ENCODE data around the gene FOXO3. TPM values are rescaled to one million over a fixed set of nuclear protein-coding genes. Genes with fewer than 3 reads are reported as not detected.

The FOXO3 gene
- total RNA-seq, 1 donor from 2014 or later: 13.7 TPM

GRCh38 chr6:108669673-108670072, 109.0 kb downstream of the FOXO3 start:
- no peak overlapping the region for H3K4me3 ChIP-seq
- Mint-ChIP-seq H3K36me3 (peaks cover 16% of the 10 kb centered on the region), H3K27me3 (ENCODE audit: insufficient read depth, low read depth) (peaks cover 6% of the 10 kb centered on the region), H3K4me3 (no peak overlapping the region), H3K4me1 (peaks cover 19% of the 10 kb centered on the region), H3K27ac (no peak overlapping the region), H3K9me3 (no peaks in the 10 kb centered on the region)
- H3K27me3 ChIP-seq: no peaks in the 10 kb centered on the region
- H3F3A ChIP-seq (ENCODE audit: low read depth): peaks cover 12% of the 10 kb centered on the region
- H3K4me2 ChIP-seq: no peak overlapping the region
- H3K27ac ChIP-seq: no peak overlapping the region
- no peak overlapping the region for H2AFZ ChIP-seq (replicated peaks)
- peaks cover 4% of the 10 kb centered on the region for H3K79me2 ChIP-seq (ENCODE audit: low read depth)
- no peaks in the 10 kb centered on the region for H3K9me3 ChIP-seq (ENCODE audit: low read depth)
- H3K4me1 ChIP-seq: peaks cover 20% of the 10 kb centered on the region
- no peaks in the 10 kb centered on the region for H3K36me3 ChIP-seq
- TF ChIP-seq, protein P1, sequence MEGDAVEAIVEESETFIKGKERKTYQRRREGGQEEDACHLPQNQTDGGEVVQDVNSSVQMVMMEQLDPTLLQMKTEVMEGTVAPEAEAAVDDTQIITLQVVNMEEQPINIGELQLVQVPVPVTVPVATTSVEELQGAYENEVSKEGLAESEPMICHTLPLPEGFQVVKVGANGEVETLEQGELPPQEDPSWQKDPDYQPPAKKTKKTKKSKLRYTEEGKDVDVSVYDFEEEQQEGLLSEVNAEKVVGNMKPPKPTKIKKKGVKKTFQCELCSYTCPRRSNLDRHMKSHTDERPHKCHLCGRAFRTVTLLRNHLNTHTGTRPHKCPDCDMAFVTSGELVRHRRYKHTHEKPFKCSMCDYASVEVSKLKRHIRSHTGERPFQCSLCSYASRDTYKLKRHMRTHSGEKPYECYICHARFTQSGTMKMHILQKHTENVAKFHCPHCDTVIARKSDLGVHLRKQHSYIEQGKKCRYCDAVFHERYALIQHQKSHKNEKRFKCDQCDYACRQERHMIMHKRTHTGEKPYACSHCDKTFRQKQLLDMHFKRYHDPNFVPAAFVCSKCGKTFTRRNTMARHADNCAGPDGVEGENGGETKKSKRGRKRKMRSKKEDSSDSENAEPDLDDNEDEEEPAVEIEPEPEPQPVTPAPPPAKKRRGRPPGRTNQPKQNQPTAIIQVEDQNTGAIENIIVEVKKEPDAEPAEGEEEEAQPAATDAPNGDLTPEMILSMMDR (IDR thresholded peaks at IDR 0.05): no peak
- TF ChIP-seq EZH2 (IDR thresholded peaks at IDR 0.05): no peak
- no peak for TF ChIP-seq EZH2phosphoT487 (IDR thresholded peaks at IDR 0.05)
- DNase-seq (ENCODE audit: low spot score): no peak
- peaks cover 38% of the 10 kb centered on the region for H4K20me1 ChIP-seq (ENCODE audit: low read depth)
- H3K9ac ChIP-seq: no peak overlapping the region

DNA sequence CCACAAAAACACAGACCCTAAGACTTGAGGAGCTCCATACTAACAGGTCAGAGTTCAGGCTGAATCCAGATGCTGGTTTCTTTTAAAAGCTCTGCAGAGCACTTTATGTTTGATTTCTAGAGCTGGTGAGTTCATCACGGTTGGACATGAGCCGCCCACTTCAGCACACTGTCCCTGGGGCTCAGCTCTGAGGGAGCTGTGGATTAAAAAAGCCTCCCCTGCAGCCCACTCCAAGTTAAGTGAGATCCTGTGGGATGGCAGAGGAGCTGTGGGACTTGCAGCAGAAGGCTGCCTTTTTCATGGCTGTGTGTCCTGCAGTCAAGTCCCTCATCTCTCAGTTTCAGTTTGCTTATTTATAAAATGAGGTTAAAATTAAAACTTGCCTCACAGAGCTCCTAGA, 110.5 kb downstream of the FOXO3 start:
- Histone ChIP-seq H3K79me2 (ENCODE audit: low read depth) (peaks cover 4% of the 10 kb centered on the region), H3K4me1 (peaks cover 20% of the 10 kb centered on the region), H3K9ac (no peak overlapping the region), H3K4me3 (no peak overlapping the region), H3K36me3 (no peaks in the 10 kb centered on the region), H3K27ac (no peak overlapping the region), H3K27me3 (no peaks in the 10 kb centered on the region), H3F3A (ENCODE audit: low read depth) (peaks cover 12% of the 10 kb centered on the region), H4K20me1 (ENCODE audit: low read depth) (peaks cover 43% of the 10 kb centered on the region), H2AFZ (replicated peaks) (no peak overlapping the region), H3K9me3 (ENCODE audit: low read depth) (no peaks in the 10 kb centered on the region), H3K4me2 (no peak overlapping the region)
- Mint-ChIP-seq H3K9me3 (no peaks in the 10 kb centered on the region), H3K27ac (no peak overlapping the region), H3K27me3 (ENCODE audit: insufficient read depth, low read depth) (peaks cover 6% of the 10 kb centered on the region), H3K36me3 (peaks cover 10% of the 10 kb centered on the region), H3K4me3 (no peak overlapping the region), H3K4me1 (peaks cover 19% of the 10 kb centered on the region)
- no peak for DNase-seq (ENCODE audit: low spot score)
- TF ChIP-seq EZH2 (IDR thresholded peaks at IDR 0.05): no peak
- no peak for TF ChIP-seq EZH2phosphoT487 (IDR thresholded peaks at IDR 0.05)
- TF ChIP-seq, protein P1 (IDR thresholded peaks at IDR 0.05): no peak

GRCh38 chr6:108671790-108672189, 111.1 kb downstream of the FOXO3 start:
- peaks cover 4% of the 10 kb centered on the region for H3K79me2 ChIP-seq (ENCODE audit: low read depth)
- H3F3A ChIP-seq (ENCODE audit: low read depth): peaks cover 9% of the 10 kb centered on the region
- peaks cover 39% of the 10 kb centered on the region for H4K20me1 ChIP-seq (ENCODE audit: low read depth)
- peaks cover 17% of the 10 kb centered on the region for H3K4me1 ChIP-seq
- no peaks in the 10 kb centered on the region for H3K36me3 ChIP-seq
- peaks cover 8% of the 10 kb centered on the region for H3K36me3 Mint-ChIP-seq
- no peak overlapping the region for H3K27ac Mint-ChIP-seq
- no peak for DNase-seq (ENCODE audit: low spot score)
- H3K4me2 ChIP-seq: no peak overlapping the region
- H3K4me3 ChIP-seq: no peak overlapping the region
- TF ChIP-seq, protein P1 (IDR thresholded peaks at IDR 0.05): no peak
- no peak for TF ChIP-seq EZH2phosphoT487 (IDR thresholded peaks at IDR 0.05)
- TF ChIP-seq EZH2 (IDR thresholded peaks at IDR 0.05): no peak
- H2AFZ ChIP-seq (replicated peaks): no peak overlapping the region
- H3K4me1 Mint-ChIP-seq: peaks cover 16% of the 10 kb centered on the region
- no peak overlapping the region for H3K4me3 Mint-ChIP-seq
- no peak overlapping the region for H3K9ac ChIP-seq
- no peak overlapping the region for H3K27ac ChIP-seq
- H3K27me3 Mint-ChIP-seq (ENCODE audit: insufficient read depth, low read depth): peaks cover 6% of the 10 kb centered on the region
- H3K9me3 ChIP-seq (ENCODE audit: low read depth): no peaks in the 10 kb centered on the region
- no peaks in the 10 kb centered on the region for H3K27me3 ChIP-seq
- H3K9me3 Mint-ChIP-seq: no peaks in the 10 kb centered on the region

Measured in neural progenitor cell (in vitro differentiated cells).